ENCODE data around the gene NCK2. TPM values are rescaled to one million over a fixed set of nuclear protein-coding genes. Genes with fewer than 3 reads are reported as not detected.

The NCK2 gene
- total and polyA plus RNA-seq, 2 donors, result 14.5 to 31.4 TPM

- DNase-seq (ENCODE audit: low read depth in 6 of 9, low spot score in 9 of 9), result no peak
- H3K4me1 ChIP-seq (ENCODE audit: control insufficient read depth in 2 of 2, insufficient read depth in 2 of 2, low read length in 2 of 2), result no peaks in the 10 kb centered on the region
- H3K9me3 ChIP-seq (ENCODE audit: control insufficient read depth in 2 of 2, insufficient read depth in 1 of 2, low read length in 1 of 2), result no peaks in the 10 kb centered on the region
- H3K27me3 ChIP-seq (ENCODE audit: control insufficient read depth in 2 of 2, insufficient read depth in 1 of 2, low read length in 1 of 2), result no peaks in the 10 kb centered on the region
- no peaks in the 10 kb centered on the region for H3K36me3 ChIP-seq (ENCODE audit: control insufficient read depth in 2 of 2, insufficient read depth in 2 of 2, low read length in 1 of 2)
- H3K4me3 ChIP-seq (ENCODE audit: low read length in 2 of 2), result no peak overlapping the region
- no peak overlapping the region for H3K27ac ChIP-seq (ENCODE audit: low read depth in 1 of 2, low read length in 1 of 2)
- 88% methylated on average over 6 of the region's 6 CpGs for WGBS
Measured at GRCh38 chr2:105712981-105713596, 31.6 kb upstream of the NCK2 start.

- H3K27me3 ChIP-seq (ENCODE audit: control insufficient read depth in 2 of 2, insufficient read depth in 1 of 2, low read length in 1 of 2), result peaks cover 0 to 3% of the 10 kb centered on the region in 2 donors
- no peak overlapping the region for H3K27ac ChIP-seq (ENCODE audit: low read depth in 1 of 2, low read length in 1 of 2)
- no peaks in the 10 kb centered on the region for H3K4me1 ChIP-seq (ENCODE audit: control insufficient read depth in 2 of 2, insufficient read depth in 2 of 2, low read length in 2 of 2)
- H3K4me3 ChIP-seq (ENCODE audit: low read length in 2 of 2), result no peak overlapping the region
- no peaks in the 10 kb centered on the region for H3K9me3 ChIP-seq (ENCODE audit: control insufficient read depth in 2 of 2, insufficient read depth in 1 of 2, low read length in 1 of 2)
- H3K36me3 ChIP-seq (ENCODE audit: control insufficient read depth in 2 of 2, insufficient read depth in 2 of 2, low read length in 1 of 2), result no peaks in the 10 kb centered on the region
- WGBS, result 96% methylated on average over 6 of the region's 6 CpGs
- no peak for DNase-seq (ENCODE audit: low read depth in 6 of 9, low spot score in 9 of 9)
Measured at GRCh38 chr2:105714141-105714540, 30.6 kb upstream of the NCK2 start.

DNA sequence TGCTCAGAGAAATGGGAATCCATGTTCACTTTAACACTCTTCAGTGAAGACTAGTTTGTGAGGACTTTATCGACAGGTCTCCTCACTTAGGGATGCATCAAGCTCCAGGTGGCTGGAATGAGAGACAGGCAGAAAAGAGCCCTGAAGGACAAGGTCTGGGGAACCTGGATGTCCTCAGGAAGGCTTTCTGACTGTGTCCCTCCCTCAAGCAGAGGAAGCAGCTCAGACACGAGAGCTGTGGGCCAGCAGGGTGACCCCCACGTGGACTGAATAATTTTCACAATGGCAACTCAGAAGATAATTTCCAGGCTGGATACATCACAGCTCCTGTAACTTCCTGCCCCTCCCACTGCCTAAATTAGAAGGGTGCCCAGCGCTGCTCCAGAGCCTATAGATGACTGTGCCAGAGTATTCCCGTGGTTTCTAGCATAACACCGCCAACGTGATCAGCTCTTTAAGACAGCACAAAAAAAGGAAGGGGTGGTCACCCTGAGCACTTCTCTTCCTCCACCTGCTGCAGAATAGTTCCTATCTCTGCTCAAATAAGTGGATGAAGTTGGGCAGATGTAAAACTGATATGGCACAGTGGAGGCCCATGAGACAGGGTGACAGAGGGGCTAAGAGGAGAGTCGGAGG lies 25.7 kb upstream of the NCK2 start:
- DNase-seq (ENCODE audit: low read depth in 6 of 9, low spot score in 9 of 9), result no peak
- Histone ChIP-seq H3K27ac (ENCODE audit: low read depth in 1 of 2, low read length in 1 of 2) (no peak overlapping the region), H3K36me3 (ENCODE audit: control insufficient read depth in 2 of 2, insufficient read depth in 2 of 2, low read length in 1 of 2) (no peaks in the 10 kb centered on the region), H3K27me3 (ENCODE audit: control insufficient read depth in 2 of 2, insufficient read depth in 1 of 2, low read length in 1 of 2) (peaks cover 0 to 3% of the 10 kb centered on the region in 2 donors), H3K4me3 (ENCODE audit: low read length in 2 of 2) (no peak overlapping the region), H3K4me1 (ENCODE audit: control insufficient read depth in 2 of 2, insufficient read depth in 2 of 2, low read length in 2 of 2) (no peaks in the 10 kb centered on the region), H3K9me3 (ENCODE audit: control insufficient read depth in 2 of 2, insufficient read depth in 1 of 2, low read length in 1 of 2) (no peaks in the 10 kb centered on the region)
- 48% methylated on average over 8 of the region's 8 CpGs for WGBS

DNA sequence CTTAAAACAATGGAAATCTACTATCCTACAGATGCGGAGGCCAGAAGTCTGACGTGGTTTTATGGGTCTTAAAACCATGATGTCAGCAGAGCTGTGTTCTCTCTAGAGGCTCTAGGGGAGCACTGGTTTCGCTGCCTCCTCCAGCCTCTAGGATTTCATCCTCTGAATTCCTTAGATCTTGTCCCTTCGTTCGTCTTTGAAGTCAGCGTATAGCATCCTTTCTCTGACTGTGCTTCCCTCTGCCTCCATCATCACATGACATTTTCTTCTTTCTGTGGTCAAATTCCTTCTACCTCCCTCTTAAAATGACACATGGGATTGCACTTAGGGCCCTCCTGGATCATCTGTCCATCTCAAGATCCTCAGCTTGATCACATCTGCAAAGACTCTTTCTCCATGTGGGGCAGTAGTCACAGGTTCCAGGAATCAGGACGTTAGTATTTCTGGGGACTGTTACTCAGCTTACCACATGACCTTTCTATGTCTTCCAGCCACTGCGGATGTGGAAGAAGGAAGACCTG lies 22.7 kb upstream of the NCK2 start:
- 86% methylated on average over 8 of the region's 8 CpGs for WGBS
- no peaks in the 10 kb centered on the region for H3K9me3 ChIP-seq (ENCODE audit: control insufficient read depth in 2 of 2, insufficient read depth in 1 of 2, low read length in 1 of 2)
- H3K4me1 ChIP-seq (ENCODE audit: control insufficient read depth in 2 of 2, insufficient read depth in 2 of 2, low read length in 2 of 2), result peaks cover 0 to 7% of the 10 kb centered on the region in 2 donors
- peaks cover 0 to 3% of the 10 kb centered on the region in 2 donors for H3K27me3 ChIP-seq (ENCODE audit: control insufficient read depth in 2 of 2, insufficient read depth in 1 of 2, low read length in 1 of 2)
- H3K27ac ChIP-seq (ENCODE audit: low read depth in 1 of 2, low read length in 1 of 2), result no peak overlapping the region
- no peak for DNase-seq (ENCODE audit: low read depth in 6 of 9, low spot score in 9 of 9)
- H3K36me3 ChIP-seq (ENCODE audit: control insufficient read depth in 2 of 2, insufficient read depth in 2 of 2, low read length in 1 of 2), result no peaks in the 10 kb centered on the region
- no peak overlapping the region for H3K4me3 ChIP-seq (ENCODE audit: low read length in 2 of 2)

DNA sequence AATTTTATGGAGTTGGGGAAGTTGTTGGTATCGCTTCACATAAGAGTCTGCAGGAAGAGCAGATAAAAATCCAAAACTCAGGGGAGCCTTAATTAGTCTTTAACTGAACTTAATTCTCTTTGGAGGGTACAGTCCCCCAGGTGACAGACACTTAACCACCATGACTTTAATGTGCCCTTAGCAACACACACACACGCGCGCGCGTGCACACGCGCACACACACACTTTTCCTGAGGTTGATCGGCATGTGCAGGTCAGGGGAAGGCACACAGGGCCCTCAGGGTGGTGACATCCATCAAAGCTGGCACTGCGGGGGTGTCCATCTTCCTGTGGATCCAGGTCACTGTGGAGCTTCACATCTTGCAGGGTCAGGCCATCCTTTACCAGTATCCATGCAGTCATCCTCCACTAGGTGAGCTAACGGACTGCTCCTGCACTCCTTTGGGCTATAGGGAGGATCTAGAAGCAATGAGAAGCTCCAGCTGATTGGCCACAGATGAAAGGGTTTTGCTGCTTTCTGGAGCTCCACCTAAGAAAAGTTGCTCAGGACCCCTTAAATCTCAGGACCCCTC lies 21.9 kb upstream of the NCK2 start:
- H3K27ac ChIP-seq (ENCODE audit: low read depth in 1 of 2, low read length in 1 of 2), result no peak overlapping the region
- peaks cover 0 to 7% of the 10 kb centered on the region in 2 donors for H3K4me1 ChIP-seq (ENCODE audit: control insufficient read depth in 2 of 2, insufficient read depth in 2 of 2, low read length in 2 of 2)
- H3K27me3 ChIP-seq (ENCODE audit: control insufficient read depth in 2 of 2, insufficient read depth in 1 of 2, low read length in 1 of 2), result peaks cover 0 to 3% of the 10 kb centered on the region in 2 donors
- H3K36me3 ChIP-seq (ENCODE audit: control insufficient read depth in 2 of 2, insufficient read depth in 2 of 2, low read length in 1 of 2), result no peaks in the 10 kb centered on the region
- peaks cover 1 to 4% of the 10 kb centered on the region in 2 donors for H3K9me3 ChIP-seq (ENCODE audit: control insufficient read depth in 2 of 2, insufficient read depth in 1 of 2, low read length in 1 of 2)
- WGBS, result 97% methylated on average over 11 of the region's 11 CpGs
- DNase-seq (ENCODE audit: low read depth in 6 of 9, low spot score in 9 of 9), result no peak
- no peak overlapping the region for H3K4me3 ChIP-seq (ENCODE audit: low read length in 2 of 2)

DNA sequence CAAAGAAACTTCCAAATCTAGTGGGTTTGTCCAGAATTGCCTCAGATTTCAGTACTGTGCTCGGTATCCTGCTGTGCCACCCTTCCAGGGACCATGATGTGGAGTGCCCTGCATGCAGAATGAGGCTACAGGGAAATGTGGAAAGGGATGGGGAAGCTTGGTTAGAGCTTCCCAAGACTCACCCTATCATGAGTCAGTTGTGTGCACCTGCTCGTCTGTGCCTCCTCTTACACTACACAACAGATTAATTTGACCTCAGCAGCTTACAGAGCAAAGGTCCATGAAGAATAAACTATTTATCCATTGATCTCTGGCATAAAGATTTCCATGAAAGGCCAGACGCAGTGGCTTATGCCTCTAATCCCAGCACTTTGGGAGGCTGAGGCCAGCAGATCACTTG lies 21.3 kb upstream of the NCK2 start:
- DNase-seq (ENCODE audit: low read depth in 6 of 9, low spot score in 9 of 9), result no peak
- Histone ChIP-seq H3K9me3 (ENCODE audit: control insufficient read depth in 2 of 2, insufficient read depth in 1 of 2, low read length in 1 of 2) (peaks cover 1 to 4% of the 10 kb centered on the region in 2 donors), H3K4me3 (ENCODE audit: low read length in 2 of 2) (no peak overlapping the region), H3K27ac (ENCODE audit: low read depth in 1 of 2, low read length in 1 of 2) (no peak overlapping the region), H3K36me3 (ENCODE audit: control insufficient read depth in 2 of 2, insufficient read depth in 2 of 2, low read length in 1 of 2) (no peaks in the 10 kb centered on the region), H3K4me1 (ENCODE audit: control insufficient read depth in 2 of 2, insufficient read depth in 2 of 2, low read length in 2 of 2) (peaks cover 0 to 7% of the 10 kb centered on the region in 2 donors), H3K27me3 (ENCODE audit: control insufficient read depth in 2 of 2, insufficient read depth in 1 of 2, low read length in 1 of 2) (peaks cover 0 to 3% of the 10 kb centered on the region in 2 donors)
- WGBS, result 99% methylated on average over 3 of the region's 3 CpGs

DNA sequence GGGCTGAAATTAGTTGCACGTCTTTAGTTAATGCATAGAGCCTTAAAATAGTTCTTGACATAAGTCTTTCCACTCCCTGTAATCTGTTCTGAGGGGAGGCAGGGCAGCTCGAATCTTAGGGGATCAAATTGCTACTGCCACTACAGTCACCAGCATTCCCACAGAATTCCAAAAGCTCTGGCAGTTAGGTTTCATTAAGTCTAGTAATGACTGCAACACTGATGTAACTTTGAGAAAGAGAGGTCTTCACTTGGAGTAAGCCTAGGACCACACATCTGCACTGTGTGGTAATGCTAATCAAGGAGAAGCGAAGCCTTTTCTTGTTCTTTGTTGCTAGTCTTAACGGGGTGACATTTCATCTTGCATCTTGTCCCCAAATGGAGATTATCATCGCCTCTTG lies 19.3 kb upstream of the NCK2 start:
- peaks cover 0 to 7% of the 10 kb centered on the region in 2 donors for H3K4me1 ChIP-seq (ENCODE audit: control insufficient read depth in 2 of 2, insufficient read depth in 2 of 2, low read length in 2 of 2)
- DNase-seq (ENCODE audit: low read depth in 6 of 9, low spot score in 9 of 9), result no peak
- H3K27ac ChIP-seq (ENCODE audit: low read depth in 1 of 2, low read length in 1 of 2), result no peak overlapping the region
- WGBS, result 94% methylated on average over 5 of the region's 5 CpGs
- no peak overlapping the region for H3K4me3 ChIP-seq (ENCODE audit: low read length in 2 of 2)
- no peaks in the 10 kb centered on the region for H3K36me3 ChIP-seq (ENCODE audit: control insufficient read depth in 2 of 2, insufficient read depth in 2 of 2, low read length in 1 of 2)
- peaks cover 1 to 4% of the 10 kb centered on the region in 2 donors for H3K9me3 ChIP-seq (ENCODE audit: control insufficient read depth in 2 of 2, insufficient read depth in 1 of 2, low read length in 1 of 2)
- H3K27me3 ChIP-seq (ENCODE audit: control insufficient read depth in 2 of 2, insufficient read depth in 1 of 2, low read length in 1 of 2), result no peaks in the 10 kb centered on the region

- Histone ChIP-seq H3K27me3 (ENCODE audit: control insufficient read depth in 2 of 2, insufficient read depth in 1 of 2, low read length in 1 of 2) (no peaks in the 10 kb centered on the region), H3K4me1 (ENCODE audit: control insufficient read depth in 2 of 2, insufficient read depth in 2 of 2, low read length in 2 of 2) (peaks cover 0 to 7% of the 10 kb centered on the region in 2 donors), H3K27ac (ENCODE audit: low read depth in 1 of 2, low read length in 1 of 2) (no peak overlapping the region), H3K9me3 (ENCODE audit: control insufficient read depth in 2 of 2, insufficient read depth in 1 of 2, low read length in 1 of 2) (peaks cover 1 to 4% of the 10 kb centered on the region in 2 donors), H3K4me3 (ENCODE audit: low read length in 2 of 2) (no peak overlapping the region), H3K36me3 (ENCODE audit: control insufficient read depth in 2 of 2, insufficient read depth in 2 of 2, low read length in 1 of 2) (no peaks in the 10 kb centered on the region)
- DNase-seq (ENCODE audit: low read depth in 6 of 9, low spot score in 9 of 9), result no peak
- 98% methylated on average over 1 of the region's 1 CpG for WGBS
Measured at GRCh38 chr2:105730170-105730569, 14.5 kb upstream of the NCK2 start.

- Histone ChIP-seq H3K36me3 (ENCODE audit: control insufficient read depth in 2 of 2, insufficient read depth in 2 of 2, low read length in 1 of 2) (no peaks in the 10 kb centered on the region), H3K27me3 (ENCODE audit: control insufficient read depth in 2 of 2, insufficient read depth in 1 of 2, low read length in 1 of 2) (no peaks in the 10 kb centered on the region), H3K27ac (ENCODE audit: low read depth in 1 of 2, low read length in 1 of 2) (no peak overlapping the region), H3K4me3 (ENCODE audit: low read length in 2 of 2) (no peak overlapping the region), H3K9me3 (ENCODE audit: control insufficient read depth in 2 of 2, insufficient read depth in 1 of 2, low read length in 1 of 2) (peaks cover 1 to 7% of the 10 kb centered on the region in 2 donors), H3K4me1 (ENCODE audit: control insufficient read depth in 2 of 2, insufficient read depth in 2 of 2, low read length in 2 of 2) (peaks cover 0 to under 1% of the 10 kb centered on the region in 2 donors)
- WGBS, result 46% methylated on average over 4 of the region's 4 CpGs
- DNase-seq (ENCODE audit: low read depth in 6 of 9, low spot score in 9 of 9), result no peak
Measured at GRCh38 chr2:105731511-105731910, 13.2 kb upstream of the NCK2 start.

Measured in thymus (tissue), 11 donors.